Upper lobe of left lung (tissue), 6 donors: ENCODE data around the gene RCL1. TPM values are rescaled to one million over a fixed set of nuclear protein-coding genes. Genes with fewer than 3 reads are reported as not detected.
A peak's percentile ranks its signal among the peaks of the same experiment; 100 is the strongest.

Source experiments
- ATAC-seq, 2 donors: fragments of 200-7000 bp; cut with Tn5 transposase; one replicate each; pipeline ENCODE4 v1.9.1; 2022; ENCODE audit warnings: mild to moderate bottlenecking in 2 of 2, moderate library complexity in 2 of 2; ENCODE audit not compliant: low FRiP score in 2 of 2
- DNase-seq, 2 donors: peaks; one replicate each; pipeline ENCODE4 v3.0.0-alpha.2; 2019 to 2020
- H3K27ac ChIP-seq, 4 donors: fragments of 200-600 bp; sonication (generic); one replicate each; pipeline ENCODE4 v1.5.1; 2016 to 2019
- H3K27me3 ChIP-seq, 4 donors: fragments of 200-600 bp; sonication (generic); one replicate each; pipeline ENCODE4 v1.5.1; 2017 to 2019
- H3K36me3 ChIP-seq, 4 donors: fragments of 200-600 bp; sonication (generic); one replicate each; pipeline ENCODE4 v1.5.1; 2016 to 2019
- H3K4me1 ChIP-seq, 4 donors: fragments of 200-600 bp; sonication (generic); one replicate each; pipeline ENCODE4 v1.5.1; 2018 to 2019
- H3K4me3 ChIP-seq, 4 donors: fragments of 200-600 bp; sonication (generic); one replicate each; pipeline ENCODE4 v1.5.1; 2017 to 2019; ENCODE audit warnings: mild to moderate bottlenecking in 2 of 4, moderate library complexity in 1 of 4
- H3K9me3 ChIP-seq, 4 donors: fragments of 200-600 bp; sonication (generic); one replicate each; pipeline ENCODE4 v1.5.1; 2018 to 2019
- EP300 ChIP-seq, 4 donors: sonication (generic); formaldehyde crosslinking; IDR thresholded peaks; one replicate each; pipeline ENCODE4 v1.5.1; 2017; ENCODE audit warnings: antibody characterized with exemption in 4 of 4, control low read depth in 2 of 4
- POLR2A ChIP-seq, 4 donors: fragments of 450-650 bp; IDR thresholded peaks; one replicate each; pipeline ENCODE4 v1.5.1; 2016 to 2017; ENCODE audit warnings: antibody characterized with exemption in 4 of 4, mild to moderate bottlenecking in 2 of 4
- POLR2AphosphoS5 ChIP-seq, 2 donors: sonication (generic); formaldehyde crosslinking; IDR thresholded peaks; one replicate each; pipeline ENCODE4 v1.5.1; 2017; ENCODE audit warnings: antibody characterized with exemption in 2 of 2
- WGBS, 2 donors: methylation state at CpG; one replicate each; pipeline ENCODE4 v1.1.5; 2017 to 2018; 5-methylcytosine and 5-hydroxymethylcytosine counted together
- total RNA-seq, 6 donors: library from RNA; depleted of rRNA in 4 of 6; stranded (reverse); fragments of >200 nt in 4 of 6; gene quantifications; one replicate each; pipeline versions ENCODE4 v1.1.0 to v1.2.1, GENCODE V29; 2016 to 2021
- TF ChIP-seq, protein P1 (sequence below), 6 experiments: fragments of 450-650 bp in 4 of 6; fragments of 200-600 bp in 2 of 6; sonication (generic) in 2 of 6; IDR thresholded peaks; one replicate each; pipeline ENCODE4 v1.5.1; 2016 to 2019; ENCODE audit warnings: antibody characterized with exemption in 6 of 6
- donor health status: DM: no; HTN: no; CAD: no; lungs with moderate emphysema.
- donor health status: DM: no; HTN: yes; CAD: no; lungs with severe emphysema.

The RCL1 gene
- total RNA-seq, 6 donors from 2014 or later, result 20.8 to 63.9 (median 30.1) TPM

DNA sequence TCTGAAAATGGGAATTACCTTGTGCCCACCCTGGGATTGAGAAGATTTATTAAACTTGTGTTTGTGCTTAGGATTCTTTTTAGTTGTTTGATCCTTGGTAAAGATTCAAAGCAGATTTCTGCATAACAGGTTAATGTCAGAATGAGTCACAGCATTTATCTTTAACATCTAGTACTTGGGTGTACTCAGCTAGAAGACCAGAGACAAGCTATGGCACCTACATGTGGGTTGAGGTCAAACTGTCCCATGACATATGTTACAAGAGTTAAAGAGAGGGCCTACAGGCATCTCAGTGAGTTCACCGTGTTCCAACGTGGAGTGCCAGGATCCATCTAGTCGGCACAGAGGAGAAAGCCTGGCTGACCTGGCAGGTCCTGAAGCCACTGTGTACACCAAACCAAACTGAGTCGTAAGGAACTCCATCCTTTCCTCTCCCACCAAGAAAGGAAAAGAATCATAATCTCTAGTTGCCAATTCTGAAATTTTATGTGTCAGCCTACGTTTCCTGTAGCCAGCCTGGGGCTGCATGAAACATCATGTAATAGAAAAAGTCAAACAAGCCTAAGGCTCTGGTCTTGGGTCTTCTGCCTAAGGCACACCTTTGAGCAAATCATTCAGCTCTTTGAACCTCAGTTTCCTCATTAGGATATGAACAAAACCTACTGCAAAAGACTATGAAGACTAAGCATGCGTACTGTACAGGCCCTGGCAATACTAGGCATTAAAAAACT lies 73.7 kb downstream of the RCL1 start:
- DNase-seq (no peak), ATAC-seq (no peak)
- H3K4me3 ChIP-seq, result no peak overlapping the region
- no peaks in the 10 kb centered on the region for H3K9me3 ChIP-seq
- no peak for TF ChIP-seq POLR2A (IDR thresholded peaks at IDR 0.05)
- TF ChIP-seq EP300 (IDR thresholded peaks at IDR 0.05), result no peak
- TF ChIP-seq, protein P1, sequence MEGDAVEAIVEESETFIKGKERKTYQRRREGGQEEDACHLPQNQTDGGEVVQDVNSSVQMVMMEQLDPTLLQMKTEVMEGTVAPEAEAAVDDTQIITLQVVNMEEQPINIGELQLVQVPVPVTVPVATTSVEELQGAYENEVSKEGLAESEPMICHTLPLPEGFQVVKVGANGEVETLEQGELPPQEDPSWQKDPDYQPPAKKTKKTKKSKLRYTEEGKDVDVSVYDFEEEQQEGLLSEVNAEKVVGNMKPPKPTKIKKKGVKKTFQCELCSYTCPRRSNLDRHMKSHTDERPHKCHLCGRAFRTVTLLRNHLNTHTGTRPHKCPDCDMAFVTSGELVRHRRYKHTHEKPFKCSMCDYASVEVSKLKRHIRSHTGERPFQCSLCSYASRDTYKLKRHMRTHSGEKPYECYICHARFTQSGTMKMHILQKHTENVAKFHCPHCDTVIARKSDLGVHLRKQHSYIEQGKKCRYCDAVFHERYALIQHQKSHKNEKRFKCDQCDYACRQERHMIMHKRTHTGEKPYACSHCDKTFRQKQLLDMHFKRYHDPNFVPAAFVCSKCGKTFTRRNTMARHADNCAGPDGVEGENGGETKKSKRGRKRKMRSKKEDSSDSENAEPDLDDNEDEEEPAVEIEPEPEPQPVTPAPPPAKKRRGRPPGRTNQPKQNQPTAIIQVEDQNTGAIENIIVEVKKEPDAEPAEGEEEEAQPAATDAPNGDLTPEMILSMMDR (IDR thresholded peaks at IDR 0.05), result no peak
- TF ChIP-seq POLR2AphosphoS5 (IDR thresholded peaks at IDR 0.05), result no peak
- H3K27ac ChIP-seq, result no peak overlapping the region
- peaks cover 0 to 7% (median 1%) of the 10 kb centered on the region in 4 donors for H3K4me1 ChIP-seq
- peaks cover 0 to 3% (median 0%) of the 10 kb centered on the region in 4 donors for H3K36me3 ChIP-seq
- H3K27me3 ChIP-seq, result no peaks in the 10 kb centered on the region
- 97 to 98% methylated on average over 6 of the region's 6 CpGs for WGBS, 2 donors

DNA sequence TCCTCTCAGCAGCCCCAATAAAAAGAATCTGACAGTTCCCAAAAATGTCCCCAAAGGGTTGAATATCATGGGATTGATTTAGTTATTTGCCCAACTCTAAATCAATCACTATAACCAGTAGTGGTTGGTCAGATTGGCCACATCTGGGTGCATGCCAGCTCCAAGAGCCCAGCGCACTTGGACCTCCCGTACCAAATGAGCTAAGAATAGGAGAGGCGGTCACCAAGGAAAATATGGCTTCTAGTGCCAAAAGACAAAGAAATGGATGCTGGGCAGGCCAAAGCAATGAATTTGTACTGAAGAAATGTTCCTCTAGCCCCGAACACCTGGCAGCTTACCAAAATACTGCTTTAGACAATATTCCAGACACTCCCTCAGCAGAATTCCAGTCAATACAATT lies 80.3 kb downstream of the RCL1 start:
- H3K9me3 ChIP-seq, result no peaks in the 10 kb centered on the region
- TF ChIP-seq POLR2A (IDR thresholded peaks at IDR 0.05) (no peak), EP300 (IDR thresholded peaks at IDR 0.05) (no peak), POLR2AphosphoS5 (IDR thresholded peaks at IDR 0.05) (no peak)
- TF ChIP-seq, protein P1 (IDR thresholded peaks at IDR 0.05), result no peak
- DNase-seq (no peak), ATAC-seq (no peak)
- peaks cover 0 to 2% (median 0%) of the 10 kb centered on the region in 4 donors for H3K36me3 ChIP-seq
- no peaks in the 10 kb centered on the region for H3K27me3 ChIP-seq
- H3K27ac ChIP-seq, result no peak overlapping the region
- 84 to 89% methylated on average over 4 of the region's 4 CpGs for WGBS, 2 donors
- no peak overlapping the region for H3K4me3 ChIP-seq
- no peaks in the 10 kb centered on the region for H3K4me1 ChIP-seq

DNA sequence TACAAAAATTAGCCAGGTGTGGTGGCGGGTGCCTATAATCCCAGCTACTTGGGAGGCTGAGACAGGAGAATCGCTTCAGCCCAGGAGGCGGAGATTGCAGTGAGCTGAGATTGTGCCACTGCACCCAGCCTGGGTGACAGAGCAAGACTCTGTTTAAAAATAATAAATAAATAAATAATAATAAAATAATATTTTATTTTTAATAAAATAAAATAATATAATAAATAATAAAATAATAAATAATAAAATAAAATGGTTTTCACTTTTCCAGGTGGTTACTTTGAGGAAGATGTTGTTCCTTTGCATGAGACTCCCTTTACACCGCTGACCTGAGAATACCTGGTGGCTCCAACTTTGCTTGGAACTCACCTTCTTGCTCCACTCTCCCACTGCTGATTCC lies 82.8 kb downstream of the RCL1 start:
- Histone ChIP-seq H3K36me3 (peaks cover 0 to 2% (median 0%) of the 10 kb centered on the region in 4 donors), H3K27me3 (no peaks in the 10 kb centered on the region), H3K4me3 (no peak overlapping the region), H3K4me1 (no peaks in the 10 kb centered on the region), H3K27ac (no peak overlapping the region), H3K9me3 (no peaks in the 10 kb centered on the region)
- DNase-seq, result no peak
- TF ChIP-seq EP300 (IDR thresholded peaks at IDR 0.05) (no peak), POLR2AphosphoS5 (IDR thresholded peaks at IDR 0.05) (no peak)
- TF ChIP-seq, protein P1 (IDR thresholded peaks at IDR 0.05), result no peak
- no peak for ATAC-seq
- 94 to 96% methylated on average over 4 of the region's 4 CpGs for WGBS, 2 donors

DNA sequence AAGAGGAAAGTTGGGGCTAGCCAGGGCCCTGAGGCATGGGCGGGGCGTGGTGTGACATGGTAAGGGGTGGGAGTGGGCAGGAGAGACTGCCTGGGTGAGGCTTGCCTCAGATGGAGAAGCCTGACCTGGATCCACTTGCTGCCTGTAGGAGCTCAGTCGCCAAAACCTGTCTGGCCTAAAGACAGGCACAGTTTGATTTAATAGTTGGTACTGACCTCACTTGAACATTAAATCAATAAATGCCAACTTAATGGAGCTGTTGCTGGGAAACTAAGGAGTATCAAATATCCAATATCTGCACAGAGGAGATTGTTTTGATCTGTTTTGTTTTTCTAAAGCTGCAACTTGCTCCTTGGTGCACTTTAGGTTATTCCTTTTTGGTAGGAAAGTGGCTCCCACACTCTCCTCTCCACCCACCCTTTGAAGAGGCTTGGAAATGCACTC lies 86.4 kb downstream of the RCL1 start:
- no peak overlapping the region for H3K4me3 ChIP-seq
- H3K36me3 ChIP-seq, result peaks cover 0 to 2% (median 0%) of the 10 kb centered on the region in 4 donors
- TF ChIP-seq POLR2A (IDR thresholded peaks at IDR 0.05) (no peak), EP300 (IDR thresholded peaks at IDR 0.05) (no peak), POLR2AphosphoS5 (IDR thresholded peaks at IDR 0.05) (no peak)
- TF ChIP-seq, protein P1 (IDR thresholded peaks at IDR 0.05), result no peak
- no peak overlapping the region for H3K27ac ChIP-seq
- H3K9me3 ChIP-seq, result no peaks in the 10 kb centered on the region
- H3K27me3 ChIP-seq, result no peaks in the 10 kb centered on the region
- WGBS, 2 donors, result 92 to 97% methylated on average over 3 of the region's 3 CpGs
- DNase-seq, result peak in 1 of 2 donors; percentile 15
- no peaks in the 10 kb centered on the region for H3K4me1 ChIP-seq
- ATAC-seq, result peak in 1 of 2 donors; percentile 52
